GM12874 (cell line): Measurements from ENCODE around the gene MTOR.

Experiments used
- CTCF ChIP-seq: IDR thresholded peaks from 2 replicates; pipeline ENCODE4 v1.5.1; 2011; ENCODE audit warnings: low read depth, mild to moderate bottlenecking, control low read depth, low read length, moderate library complexity; ENCODE audit not compliant: insufficient read depth

Gene MTOR

GRCh38 chr1:11227106-11228077, 35.0 kb downstream of the MTOR start:
- no peak for TF ChIP-seq CTCF

- no peak for TF ChIP-seq CTCF
These were observed 46.3 kb downstream of the MTOR start for GRCh38 chr1:11216074-11216473.

GRCh38 chr1:11215381-11216005, 46.9 kb downstream of the MTOR start:
- no peak for TF ChIP-seq CTCF

GRCh38 chr1:11214698-11215380, 47.5 kb downstream of the MTOR start:
- TF ChIP-seq CTCF = no peak

- TF ChIP-seq CTCF = no peak
These were observed 50.3 kb downstream of the MTOR start for GRCh38 chr1:11211925-11212587.

- TF ChIP-seq CTCF = no peak
These were observed 50.9 kb downstream of the MTOR start for GRCh38 chr1:11211461-11211860.
